T-helper 22 cell (primary cell): ENCODE results near the gene HECTD4.
A peak's percentile ranks its signal among the peaks of the same experiment; 100 is the strongest.
"Not testable (repeated sequence)": the region's sequence is repeated elsewhere in the genome, so short reads cannot be mapped to it uniquely, and the experiment has no call there.

Experiments used
- DNase-seq: peaks from one replicate; pipeline ENCODE4 v3.0.0-alpha.2; 2020; ENCODE audit warnings: low read depth

The HECTD4 gene

GRCh38 chr12:112158461-112159145, 223.6 kb downstream of the HECTD4 start:
- DNase-seq, result not testable (repeated sequence)

DNA sequence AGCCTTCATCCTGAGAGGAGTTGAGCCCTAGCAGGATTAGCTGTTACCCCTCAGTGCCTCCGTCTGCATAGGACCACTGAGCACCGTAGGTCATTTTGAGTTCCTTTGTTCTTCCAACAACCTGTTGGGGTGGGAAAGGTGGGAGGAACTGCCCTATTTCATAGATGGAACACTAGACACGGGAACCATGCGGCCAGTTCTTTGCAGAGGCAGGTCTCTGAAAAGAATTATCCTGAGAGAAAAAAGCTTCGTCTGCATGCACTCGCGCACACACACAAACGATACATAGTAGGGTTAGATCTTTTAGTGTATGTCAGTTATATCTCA, 228.4 kb downstream of the HECTD4 start:
- no peak for DNase-seq

DNA sequence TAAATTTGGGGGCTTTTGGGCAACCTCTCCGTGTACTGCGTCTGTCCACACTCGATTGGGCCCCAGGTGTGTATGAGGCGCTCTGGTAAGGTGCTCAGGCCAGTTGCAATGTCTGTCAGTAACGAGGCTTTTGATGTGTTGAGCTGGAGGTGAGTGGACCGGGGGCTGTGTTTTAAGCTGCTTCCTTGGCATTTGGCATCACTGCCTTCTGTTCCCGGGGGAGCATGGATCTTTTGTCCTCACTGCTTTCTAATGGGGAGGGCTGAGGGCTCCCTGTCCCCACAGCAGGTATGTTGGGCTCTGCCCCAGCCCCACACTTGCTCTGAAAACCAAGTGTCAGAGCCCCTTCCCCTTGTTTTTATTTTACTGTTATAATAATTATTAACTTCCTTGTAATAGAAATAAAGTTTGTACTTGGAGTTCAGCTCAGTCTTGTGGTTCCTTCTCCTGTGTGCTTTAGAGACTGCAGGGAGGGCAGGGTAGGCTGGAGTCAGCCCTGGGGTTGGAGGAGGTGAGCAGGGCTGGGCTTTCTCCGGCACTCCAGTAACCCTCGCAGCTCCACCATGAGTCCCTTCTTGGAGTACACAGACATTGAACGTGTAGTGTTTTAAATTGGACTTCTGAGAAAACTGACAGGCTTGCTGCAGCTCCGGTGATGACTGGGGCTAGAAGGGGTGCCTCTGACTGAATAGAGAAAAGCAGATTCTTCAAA, 228.9 kb downstream of the HECTD4 start:
- no peak for DNase-seq

- no peak for DNase-seq
Measured at GRCh38 chr12:112151766-112152541, 230.3 kb downstream of the HECTD4 start.

DNA sequence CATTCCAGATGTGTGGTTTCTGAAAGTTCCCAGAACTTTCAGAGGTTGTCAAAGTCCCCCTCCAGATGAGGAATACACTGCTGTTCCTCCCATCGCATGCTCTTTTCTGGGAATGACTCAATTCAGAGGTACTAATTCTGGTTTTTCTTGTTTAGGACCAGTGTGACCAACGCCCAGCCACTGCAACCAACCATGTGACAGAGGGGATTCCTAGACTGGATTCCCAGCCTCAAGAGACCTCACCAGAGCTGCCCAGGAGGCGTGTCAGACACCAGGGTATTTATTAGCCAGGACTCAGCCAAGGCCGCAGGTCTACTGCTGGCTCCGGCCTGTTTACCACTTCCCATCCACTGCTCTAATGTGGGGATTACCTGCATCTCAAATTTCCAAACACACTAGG, 232.6 kb downstream of the HECTD4 start:
- DNase-seq, result no peak

DNA sequence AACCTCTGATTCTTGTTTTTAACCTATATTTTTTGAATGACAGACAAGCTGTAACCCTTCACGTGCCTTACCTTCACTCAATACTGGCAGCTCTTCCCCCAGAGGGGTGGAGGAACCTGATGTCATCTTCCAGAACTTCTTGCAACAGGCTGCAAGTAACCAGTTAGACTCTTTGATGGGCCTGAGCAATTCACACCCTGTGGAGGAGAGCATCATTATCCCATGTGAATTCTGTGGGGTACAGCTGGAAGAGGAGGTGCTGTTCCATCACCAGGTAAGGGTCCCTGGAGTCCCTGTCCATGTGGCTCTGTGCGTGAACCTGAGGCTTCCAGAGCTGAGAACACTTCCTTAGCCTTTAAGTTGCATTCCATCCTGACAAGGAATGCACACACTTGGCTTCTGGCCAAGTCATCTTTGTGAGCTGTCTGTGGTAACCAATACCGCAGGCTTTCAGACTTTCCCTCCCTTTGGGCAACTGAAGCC, 234.2 kb downstream of the HECTD4 start:
- DNase-seq, result no peak

- no peak for DNase-seq
Measured at GRCh38 chr12:112146123-112146522, 236.1 kb downstream of the HECTD4 start.

GRCh38 chr12:112140728-112141127, 241.5 kb downstream of the HECTD4 start:
- no peak for DNase-seq

- no peak for DNase-seq
Measured at GRCh38 chr12:112134731-112135130, 247.5 kb downstream of the HECTD4 start.

DNA sequence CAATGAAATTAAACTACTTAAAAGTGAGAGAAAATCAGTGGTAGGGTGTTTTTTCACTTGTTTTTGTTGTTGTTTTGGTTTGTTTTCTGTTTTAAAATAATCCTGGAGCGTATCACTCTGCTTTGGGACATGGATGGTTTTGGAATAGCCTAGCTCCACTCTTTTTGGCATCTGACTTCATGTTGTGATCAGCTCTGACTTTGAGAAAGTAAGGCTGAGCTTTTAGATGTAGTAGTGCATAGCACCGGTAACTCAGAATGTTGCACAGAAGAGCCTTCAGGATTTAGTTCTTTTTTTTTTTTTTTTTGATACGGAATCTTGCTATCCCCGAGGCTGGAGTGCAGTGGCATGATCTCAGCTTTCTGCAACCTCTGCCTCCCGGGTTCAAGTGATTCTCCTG, 248.8 kb downstream of the HECTD4 start:
- DNase-seq, result no peak

GRCh38 chr12:112131686-112132085, 250.5 kb downstream of the HECTD4 start:
- no peak for DNase-seq

DNA sequence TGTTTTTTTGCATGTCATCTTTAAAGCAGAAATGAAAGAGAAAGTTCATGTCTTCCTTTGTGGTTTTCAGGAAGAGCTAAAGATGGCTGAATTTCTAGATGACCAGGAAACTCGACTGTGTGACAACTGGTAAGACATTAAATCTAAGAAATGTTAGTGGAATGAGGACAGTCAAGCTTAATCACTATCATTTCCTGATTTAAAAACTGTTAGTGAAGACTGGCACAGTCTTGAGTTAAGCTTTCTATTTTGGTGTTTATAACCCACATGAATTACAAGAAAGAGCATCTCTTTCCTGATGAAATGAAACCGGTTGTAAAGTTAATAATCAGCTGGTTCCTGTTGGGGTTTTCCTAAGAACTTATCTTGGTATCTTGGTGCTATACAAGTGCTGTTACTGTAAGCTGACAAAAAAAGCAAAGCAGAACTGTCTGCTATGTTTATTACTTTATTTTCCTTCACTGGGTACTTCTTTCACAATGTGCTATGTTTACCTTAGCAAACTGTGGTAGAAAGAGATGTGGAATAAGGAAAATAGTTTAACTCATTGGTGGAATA, 251.7 kb downstream of the HECTD4 start:
- no peak for DNase-seq

DNA sequence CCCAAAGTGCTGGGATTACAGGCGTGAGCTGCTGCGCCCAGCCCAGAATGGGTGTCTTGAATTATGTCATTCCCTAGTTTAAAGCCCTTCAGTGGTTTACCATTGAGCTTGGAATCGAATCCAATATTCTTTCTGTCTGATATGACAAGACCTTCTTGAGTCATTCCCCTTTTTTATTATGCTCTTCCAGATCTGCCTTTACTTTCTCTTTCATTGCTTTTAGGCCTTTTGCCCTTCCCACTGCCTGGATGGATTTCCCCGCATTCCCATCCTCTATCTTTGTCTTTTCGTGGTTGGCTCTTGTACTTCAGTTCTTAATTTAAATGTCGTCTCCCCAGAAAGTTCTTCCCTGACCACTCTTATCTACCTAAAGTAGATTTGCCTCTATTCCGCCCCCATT, 255.3 kb downstream of the HECTD4 start:
- DNase-seq, result no peak

DNA sequence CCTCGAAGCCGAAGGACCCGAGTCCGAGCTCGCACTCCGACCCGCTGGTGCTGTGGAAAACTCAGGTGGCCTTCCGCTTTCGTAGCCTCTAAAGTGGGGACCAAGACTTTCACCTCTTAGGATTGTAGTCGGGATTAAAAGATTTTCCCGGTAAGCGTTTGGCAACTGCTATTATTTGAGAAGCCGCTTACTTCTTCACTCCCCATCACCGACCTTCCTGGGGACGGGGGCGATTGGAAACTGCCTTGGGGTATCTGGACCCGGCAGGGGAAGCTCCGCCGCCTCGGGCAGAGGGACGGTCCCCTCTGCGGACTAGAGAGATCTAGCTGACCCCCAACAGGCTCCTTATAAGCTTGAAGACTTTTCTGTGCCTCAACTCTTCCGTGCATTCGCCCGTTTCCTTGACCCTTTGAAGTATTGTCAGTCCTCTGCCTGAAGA, 256.2 kb downstream of the HECTD4 start:
- DNase-seq, result no peak

- peak; percentile 95 for DNase-seq
Measured at GRCh38 chr12:112125250-112125999, 256.8 kb downstream of the HECTD4 start, which contains the start of gene TRAFD1. TSS of gene TRAFD1 (plus strand) at chr12:112125560. CDS start at chr12:112130523, 4,963 bp downstream.

DNA sequence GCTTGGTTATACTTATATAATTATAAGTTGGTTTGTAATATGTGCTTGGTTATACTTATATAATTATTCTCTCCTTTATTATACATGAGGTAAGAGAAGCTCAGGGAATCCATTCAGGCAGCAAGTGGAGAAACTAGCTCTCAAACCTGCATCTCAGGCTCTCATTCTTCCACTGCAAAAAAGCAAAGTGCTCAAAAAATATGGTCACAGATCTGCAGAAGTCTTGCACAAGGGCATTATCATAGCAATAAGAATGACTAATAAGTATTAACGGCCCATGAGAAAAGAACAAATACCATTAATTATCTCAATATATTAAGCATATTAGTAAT, 257.3 kb downstream of the HECTD4 start:
- DNase-seq, result no peak

DNA sequence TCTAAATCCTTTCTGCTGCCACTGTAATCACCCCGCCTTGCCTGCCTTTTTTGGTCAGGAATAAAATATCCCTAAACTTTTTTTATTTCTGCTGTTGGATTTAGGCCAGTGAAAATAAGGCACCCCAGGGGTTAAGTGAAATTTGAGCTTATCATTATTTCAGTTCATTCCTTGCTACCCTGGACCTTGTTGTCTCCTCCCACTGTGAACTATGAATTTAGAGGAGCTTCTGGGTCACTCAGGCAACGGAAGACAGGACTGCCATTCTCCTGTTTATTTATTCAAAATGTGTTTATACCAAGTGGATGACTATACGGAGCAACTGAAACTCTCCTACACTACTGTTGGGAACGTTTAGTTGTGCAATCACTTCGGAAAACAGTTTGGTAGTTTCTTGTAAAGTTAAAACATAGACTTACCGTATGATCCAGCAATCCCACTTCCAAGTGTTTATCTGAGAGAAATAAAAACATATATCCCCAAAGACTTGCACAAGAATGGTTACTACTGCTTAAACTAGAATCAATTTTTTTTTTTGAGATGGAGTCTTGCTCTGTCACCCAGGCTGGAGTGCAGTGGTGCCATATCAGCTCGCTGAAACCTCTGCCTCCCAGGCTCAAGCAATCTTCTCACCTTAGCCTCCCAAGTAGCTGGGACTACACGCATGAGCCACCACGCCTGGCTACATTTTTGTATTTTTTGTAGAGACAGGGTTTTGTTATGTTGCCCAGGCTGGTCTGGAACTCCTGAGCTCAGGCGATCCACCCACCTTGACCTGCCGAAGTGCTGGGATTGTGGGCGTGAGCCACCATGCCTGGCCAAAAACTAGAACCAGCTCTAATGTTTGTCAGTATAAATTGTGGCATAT, 259.2 kb downstream of the HECTD4 start:
- DNase-seq, result no peak

- DNase-seq, result no peak
Measured at GRCh38 chr12:112121780-112122565, 260.3 kb downstream of the HECTD4 start.

- DNase-seq, result no peak
Measured at GRCh38 chr12:112117685-112118084, 264.5 kb downstream of the HECTD4 start.
